Smooth muscle cell of the brain vasculature (primary cell): ENCODE results near the gene MAPRE2.
"Not testable (repeated sequence)": the region's sequence is repeated elsewhere in the genome, so short reads cannot be mapped to it uniquely, and the experiment has no call there.

Experiments
- DNase-seq: peaks from one replicate; pipeline ENCODE4 v3.0.0-alpha.2; 2012; ENCODE audit warnings: low read depth, low spot score

The MAPRE2 gene

DNA sequence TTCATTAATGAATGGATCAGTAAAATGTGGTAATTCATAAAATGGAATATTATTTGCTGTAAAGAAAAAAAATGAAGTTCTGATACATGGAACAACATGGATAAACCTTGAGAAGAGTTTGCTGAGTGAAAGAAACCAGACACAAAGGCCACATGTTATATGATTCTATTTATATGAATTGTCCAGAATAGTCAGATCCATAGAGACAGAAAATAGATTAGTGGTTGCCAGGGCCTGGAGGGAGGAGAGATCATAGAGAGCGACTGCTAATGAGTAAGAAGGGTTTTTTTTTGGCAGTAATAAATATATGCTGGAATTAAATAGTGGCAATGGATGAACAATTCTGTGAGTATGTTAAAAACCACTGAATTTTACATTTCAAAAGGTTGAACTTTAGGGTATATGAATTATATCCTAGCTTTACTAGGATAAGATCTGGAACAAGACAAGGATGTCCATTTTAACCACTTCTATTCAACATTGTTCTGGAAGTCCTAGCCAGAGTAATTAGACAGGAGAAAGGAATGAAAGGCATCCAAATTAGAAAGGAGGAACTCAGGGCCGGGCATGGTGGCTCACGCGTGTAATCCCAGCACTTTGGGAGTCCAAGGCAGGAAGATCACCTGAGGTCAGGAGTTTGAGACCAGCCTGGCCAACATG lies 48.8 kb downstream of the MAPRE2 start:
- DNase-seq = no peak

GRCh38 chr18:35091841-35092240 lies 50.6 kb downstream of the MAPRE2 start:
- no peak for DNase-seq

GRCh38 chr18:35095983-35096676 lies 54.9 kb downstream of the MAPRE2 start:
- no peak for DNase-seq

GRCh38 chr18:35096677-35097011 lies 55.4 kb downstream of the MAPRE2 start:
- DNase-seq = no peak

- DNase-seq = no peak
Measured at GRCh38 chr18:35097195-35097594, 56.0 kb downstream of the MAPRE2 start.

GRCh38 chr18:35097763-35098162 lies 56.5 kb downstream of the MAPRE2 start:
- DNase-seq = no peak

DNA sequence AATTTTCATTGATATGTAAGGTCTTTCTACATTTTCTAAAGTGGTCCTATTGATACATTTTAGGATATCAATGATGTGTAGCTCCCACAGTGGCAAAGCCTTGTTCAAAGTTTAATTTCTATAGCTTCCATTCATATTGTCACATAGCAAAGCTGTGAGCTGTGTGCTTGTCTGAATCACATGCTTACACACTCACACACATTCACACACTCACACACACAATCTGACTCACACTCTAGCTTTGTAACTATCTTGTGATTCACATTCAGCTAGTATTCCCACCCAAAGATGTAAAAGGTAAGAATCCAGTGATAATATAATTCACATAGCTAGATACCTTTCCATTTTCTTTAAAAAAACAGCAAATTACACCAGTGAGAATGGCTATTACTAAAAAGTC lies 58.7 kb downstream of the MAPRE2 start:
- no peak for DNase-seq

GRCh38 chr18:35104391-35105051 lies 63.3 kb downstream of the MAPRE2 start:
- DNase-seq = no peak

DNA sequence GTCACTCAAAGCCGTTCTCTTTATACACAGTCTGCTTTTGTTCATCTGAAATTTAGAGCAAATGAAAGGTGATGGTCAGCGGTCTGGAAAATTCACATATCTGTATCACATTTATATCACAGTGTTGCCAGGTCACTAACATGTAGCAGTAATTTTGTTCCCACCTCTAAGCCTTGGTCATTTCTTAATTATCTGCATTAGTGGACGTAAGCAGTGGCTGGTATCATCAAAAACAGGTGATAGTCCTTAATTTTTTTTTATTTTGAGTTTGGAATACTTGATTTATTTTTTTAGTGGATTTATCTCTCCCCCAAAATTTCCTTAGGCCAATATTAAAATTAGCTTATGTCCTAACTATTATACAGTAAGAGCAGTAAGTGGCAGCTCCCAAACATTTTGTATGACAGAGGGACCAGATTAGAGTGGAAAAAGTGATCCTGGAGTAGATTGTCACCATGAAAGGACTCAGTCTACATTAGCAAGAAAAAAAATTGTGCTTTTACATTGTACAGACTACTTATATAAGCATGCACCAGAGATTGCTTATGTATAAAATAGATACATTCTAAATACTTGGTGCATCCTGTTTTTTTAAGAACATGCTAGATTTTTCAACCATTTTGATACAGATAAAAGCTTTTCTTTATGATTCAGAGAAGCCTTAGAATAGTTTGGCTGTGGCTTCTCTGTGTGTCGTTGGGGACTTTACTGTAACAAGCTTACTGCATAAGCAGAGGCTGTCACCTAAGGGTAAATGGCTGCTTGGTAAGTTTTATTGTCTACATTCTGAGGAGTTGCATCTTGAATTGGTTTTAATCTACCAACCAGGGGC lies 65.0 kb downstream of the MAPRE2 start:
- DNase-seq = no peak

GRCh38 chr18:35106845-35107148 lies 65.6 kb downstream of the MAPRE2 start:
- DNase-seq = no peak

GRCh38 chr18:35107216-35107615 lies 66.0 kb downstream of the MAPRE2 start:
- no peak for DNase-seq

DNA sequence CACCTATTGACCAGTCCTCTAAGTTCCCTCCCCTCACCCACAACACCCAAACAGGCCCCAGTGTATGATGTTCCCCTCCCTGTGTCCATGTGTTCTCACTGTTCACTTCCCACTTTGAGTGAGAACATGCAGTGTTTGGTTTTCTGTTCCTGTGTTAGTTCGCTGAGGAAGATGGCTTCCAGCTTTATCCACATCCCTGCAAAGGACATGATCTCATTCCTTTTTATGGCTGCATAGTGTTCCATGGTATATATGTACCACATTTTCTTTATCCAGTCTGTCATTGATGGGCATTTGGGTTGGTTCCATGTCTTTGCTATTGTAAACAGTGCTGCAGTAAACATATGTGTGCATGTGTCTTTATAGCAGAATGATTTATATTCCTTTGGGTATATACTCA lies 66.9 kb downstream of the MAPRE2 start:
- DNase-seq = not testable (repeated sequence)

GRCh38 chr18:35110059-35110458 lies 68.8 kb downstream of the MAPRE2 start:
- DNase-seq = no peak

DNA sequence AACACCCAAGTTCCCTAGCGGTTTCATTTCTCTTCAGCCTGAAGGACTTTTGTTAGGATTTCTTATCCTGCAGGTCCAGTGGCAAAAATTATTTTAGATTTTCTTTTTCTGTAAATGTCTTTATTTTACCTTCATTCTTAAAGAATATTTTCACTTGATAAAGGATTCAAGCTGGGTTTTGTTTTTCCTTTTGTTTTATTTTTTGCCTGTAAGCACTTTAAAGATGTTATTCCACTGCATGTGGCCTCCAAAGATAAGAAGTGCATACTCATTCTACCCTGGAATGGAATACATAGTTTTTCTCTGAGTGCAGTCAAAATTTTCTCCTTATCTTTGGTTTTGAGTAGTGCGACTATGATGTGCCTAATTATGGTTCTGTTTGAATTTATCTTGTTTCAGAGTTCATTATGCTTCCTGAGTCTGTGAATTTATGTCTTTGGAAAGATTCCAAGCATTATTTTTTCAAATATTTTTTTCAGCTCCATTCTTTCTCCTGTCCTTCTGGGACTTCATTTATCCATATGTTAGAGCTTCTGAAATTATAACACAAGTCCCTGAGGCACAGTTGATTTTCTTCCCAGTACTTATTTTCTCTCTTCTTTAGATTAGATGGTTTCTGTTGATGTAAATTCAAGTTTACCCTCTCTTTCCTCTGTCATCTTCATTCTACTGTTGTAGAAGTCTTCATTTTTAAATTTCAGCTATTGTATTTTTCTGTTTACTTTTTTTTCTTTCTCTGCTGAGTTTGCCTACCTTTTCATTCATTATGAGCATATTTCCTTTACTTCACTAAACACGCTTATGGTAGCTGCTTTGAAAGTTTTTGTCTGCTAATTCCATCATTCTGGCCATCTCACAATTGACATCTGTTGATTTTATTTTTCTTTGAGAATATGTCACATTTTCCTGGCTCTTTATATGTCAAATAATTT lies 69.6 kb downstream of the MAPRE2 start:
- DNase-seq = no peak

DNA sequence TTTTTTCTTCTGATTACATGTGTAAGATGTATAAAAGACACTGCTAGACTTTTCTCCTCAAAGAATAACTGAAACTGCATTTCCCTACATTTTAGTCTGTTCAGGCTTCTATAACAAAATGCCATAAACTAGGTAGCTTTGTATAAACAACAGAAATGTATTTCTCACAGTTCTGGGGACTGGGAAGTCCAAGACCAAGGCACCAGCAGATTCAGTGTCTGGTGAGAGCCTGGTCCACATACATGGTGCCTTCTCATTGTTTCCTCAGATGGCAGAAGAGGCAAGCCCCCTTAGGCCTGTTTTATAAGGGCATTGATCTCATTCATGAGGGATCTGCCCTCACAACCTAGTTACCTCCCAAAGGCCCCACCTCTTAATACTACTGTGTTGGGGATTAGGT lies 71.5 kb downstream of the MAPRE2 start:
- no peak for DNase-seq

DNA sequence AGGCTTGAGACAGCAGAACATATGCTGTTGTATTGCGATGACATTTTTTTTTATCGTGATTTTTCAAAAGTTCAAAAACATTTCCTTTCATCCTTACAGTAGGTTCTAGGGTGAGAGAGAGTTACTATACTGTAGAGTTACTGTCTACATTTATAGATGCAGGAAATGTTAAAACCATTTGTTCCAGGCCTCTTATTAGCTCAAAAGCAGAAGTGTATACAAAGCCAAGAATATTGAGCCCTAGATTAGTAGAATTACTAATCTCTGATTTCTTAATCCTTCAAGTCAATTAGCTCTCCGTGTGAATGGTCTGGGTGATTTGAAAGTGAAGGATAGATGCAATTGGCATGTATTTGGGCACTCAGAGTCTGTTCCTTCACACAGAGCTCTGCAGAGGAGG lies 73.1 kb downstream of the MAPRE2 start:
- no peak for DNase-seq

GRCh38 chr18:35116784-35117318 lies 75.6 kb downstream of the MAPRE2 start:
- DNase-seq = no peak

GRCh38 chr18:35117372-35117771 lies 76.2 kb downstream of the MAPRE2 start:
- DNase-seq = no peak

DNA sequence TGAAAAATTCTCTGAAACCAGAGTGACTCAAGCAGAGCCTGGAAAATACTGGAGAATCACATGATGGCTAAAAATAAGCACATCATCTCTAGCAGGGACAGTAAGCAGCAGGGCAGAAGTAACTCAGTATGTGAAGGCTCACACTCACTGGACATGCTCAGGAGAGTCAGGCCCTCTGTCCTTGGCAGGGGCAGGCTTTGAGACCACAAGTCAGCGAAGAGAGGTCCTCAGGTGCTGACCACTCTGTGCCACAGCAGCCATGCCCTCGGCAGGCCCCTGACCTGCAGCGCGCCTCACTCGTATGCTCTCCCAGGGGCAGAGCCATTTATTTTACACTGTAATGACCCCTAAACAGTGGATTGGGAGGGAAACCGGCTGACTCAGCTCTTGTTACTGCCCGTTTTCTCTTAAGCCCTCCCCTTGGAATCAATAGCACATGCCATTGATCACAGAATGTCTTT lies 76.8 kb downstream of the MAPRE2 start:
- peak; percentile 20 for DNase-seq

DNA sequence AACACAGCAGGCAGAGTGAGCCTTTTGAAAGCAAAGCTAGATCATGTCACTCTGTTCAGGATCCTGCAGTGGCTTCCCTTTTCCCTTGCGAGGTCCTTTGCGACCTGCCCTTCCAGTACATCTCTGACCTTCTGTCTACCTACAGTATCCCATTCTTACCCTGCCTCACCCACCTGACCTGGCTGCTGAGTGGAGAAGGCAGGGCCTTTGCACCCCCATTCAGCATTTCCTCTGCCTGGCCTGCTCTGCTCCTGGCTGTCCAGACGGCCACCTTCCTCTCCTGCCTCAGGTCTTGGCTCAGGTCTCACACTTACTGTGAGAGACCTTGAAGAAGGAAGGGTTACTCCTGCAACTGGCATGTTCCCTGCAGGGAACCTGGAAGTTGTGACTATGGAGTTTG lies 77.4 kb downstream of the MAPRE2 start:
- DNase-seq = no peak

GRCh38 chr18:35121038-35121437 lies 79.8 kb downstream of the MAPRE2 start:
- DNase-seq = no peak
